ENCODE data around the gene SMAD7. TPM values are rescaled to one million over a fixed set of nuclear protein-coding genes. Genes with fewer than 3 reads are reported as not detected.
"Not testable (repeated sequence)": the region's sequence is repeated elsewhere in the genome, so short reads cannot be mapped to it uniquely, and the experiment has no call there.

SMAD7 gene
- total and polyA plus RNA-seq, 2 donors, result 25.6 to 31.5 TPM

DNA sequence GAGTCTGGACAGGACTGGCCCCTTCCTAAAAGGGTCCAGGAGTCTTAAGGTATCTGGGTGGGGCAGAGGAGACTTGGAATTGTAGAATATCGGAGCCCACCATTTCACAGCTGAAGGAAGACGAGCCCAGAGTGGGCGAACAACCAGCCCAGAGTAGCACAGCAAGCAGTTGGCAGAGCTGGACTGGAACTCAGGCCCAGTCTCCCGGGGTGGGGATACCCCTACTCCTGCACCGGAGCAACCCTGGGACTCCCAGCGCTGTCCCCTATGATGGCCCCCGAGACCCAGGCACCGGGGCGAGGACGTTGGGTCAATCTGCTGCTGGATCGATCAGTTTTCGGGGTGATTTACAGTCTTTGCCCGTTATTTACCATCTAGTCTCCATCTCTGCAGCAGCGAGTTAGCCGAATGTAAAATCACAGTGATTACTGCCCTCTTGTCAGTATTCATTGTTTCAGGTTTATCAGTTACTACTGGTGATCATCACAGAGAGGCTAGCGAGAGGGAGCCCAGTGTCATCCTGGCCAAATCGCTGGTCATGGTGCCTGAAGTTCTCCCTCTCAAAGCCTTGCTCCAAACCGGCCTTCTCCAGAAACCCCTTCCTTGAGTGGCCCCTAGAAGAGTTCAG is 75.3 kb downstream of the SMAD7 start:
- H3K4me1 ChIP-seq (ENCODE audit: insufficient read depth), result no peaks in the 10 kb centered on the region
- no peak overlapping the region for H3K27ac ChIP-seq (ENCODE audit: low read depth)
- H3K4me3 ChIP-seq (ENCODE audit: low read depth, low read length), result no peak overlapping the region
- H3K36me3 ChIP-seq (ENCODE audit: insufficient read depth), result no peaks in the 10 kb centered on the region
- 95% methylated on average over 18 of the region's 18 CpGs for WGBS
- DNase-seq (ENCODE audit: extremely low spot score), result no peak

DNA sequence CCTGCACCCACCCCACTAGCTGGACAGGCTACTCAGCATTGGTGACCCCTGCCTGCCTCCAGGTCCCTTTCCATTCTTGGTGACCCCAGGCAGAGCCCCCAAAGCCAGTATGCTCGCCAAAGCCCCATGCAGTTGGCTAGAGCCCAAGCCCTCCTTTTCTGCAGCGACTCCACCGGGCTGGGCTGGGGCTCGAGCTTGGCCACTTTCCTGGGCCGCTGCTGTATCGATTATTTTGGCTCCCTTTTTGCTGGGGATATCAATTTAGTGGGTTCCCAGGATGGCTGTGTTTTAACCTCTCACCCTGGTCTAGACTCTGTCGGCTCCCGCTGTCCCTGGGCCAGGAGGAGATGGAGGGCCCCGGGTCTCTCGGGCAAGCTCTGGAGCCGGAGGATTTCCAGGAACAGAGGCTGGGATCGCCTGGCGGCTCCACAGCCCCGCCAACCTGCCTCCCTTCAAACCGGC is 76.0 kb downstream of the SMAD7 start:
- WGBS, result 87% methylated on average over 15 of the region's 15 CpGs
- Histone ChIP-seq H3K4me1 (ENCODE audit: insufficient read depth) (no peaks in the 10 kb centered on the region), H3K27ac (ENCODE audit: low read depth) (no peak overlapping the region), H3K4me3 (ENCODE audit: low read depth, low read length) (no peak overlapping the region), H3K36me3 (ENCODE audit: insufficient read depth) (no peaks in the 10 kb centered on the region)
- DNase-seq (ENCODE audit: extremely low spot score), result no peak

DNA sequence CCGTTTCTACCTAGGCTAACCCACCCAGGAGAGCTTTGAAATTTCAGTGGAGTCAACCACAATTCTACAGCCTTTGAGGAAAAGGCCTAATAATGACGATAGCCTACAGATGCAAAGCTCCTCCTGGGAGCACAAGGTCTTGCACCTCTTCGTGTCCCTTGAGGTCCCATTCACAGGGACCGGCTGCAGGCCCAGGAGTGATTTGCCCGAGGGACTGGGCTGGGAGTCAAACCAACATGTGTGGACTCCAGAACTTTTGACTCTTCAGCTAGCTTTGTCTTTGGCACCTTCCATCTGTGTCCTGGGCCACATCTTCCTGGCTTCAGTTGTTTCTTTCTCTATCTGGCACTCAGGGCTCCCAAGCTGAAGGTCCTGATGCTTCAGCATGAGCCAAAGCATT is 76.5 kb downstream of the SMAD7 start:
- H3K4me3 ChIP-seq (ENCODE audit: low read depth, low read length), result no peak overlapping the region
- DNase-seq (ENCODE audit: extremely low spot score), result no peak
- 91% methylated on average over 5 of the region's 5 CpGs for WGBS
- H3K4me1 ChIP-seq (ENCODE audit: insufficient read depth), result no peaks in the 10 kb centered on the region
- no peak overlapping the region for H3K27ac ChIP-seq (ENCODE audit: low read depth)
- H3K36me3 ChIP-seq (ENCODE audit: insufficient read depth), result no peaks in the 10 kb centered on the region

DNA sequence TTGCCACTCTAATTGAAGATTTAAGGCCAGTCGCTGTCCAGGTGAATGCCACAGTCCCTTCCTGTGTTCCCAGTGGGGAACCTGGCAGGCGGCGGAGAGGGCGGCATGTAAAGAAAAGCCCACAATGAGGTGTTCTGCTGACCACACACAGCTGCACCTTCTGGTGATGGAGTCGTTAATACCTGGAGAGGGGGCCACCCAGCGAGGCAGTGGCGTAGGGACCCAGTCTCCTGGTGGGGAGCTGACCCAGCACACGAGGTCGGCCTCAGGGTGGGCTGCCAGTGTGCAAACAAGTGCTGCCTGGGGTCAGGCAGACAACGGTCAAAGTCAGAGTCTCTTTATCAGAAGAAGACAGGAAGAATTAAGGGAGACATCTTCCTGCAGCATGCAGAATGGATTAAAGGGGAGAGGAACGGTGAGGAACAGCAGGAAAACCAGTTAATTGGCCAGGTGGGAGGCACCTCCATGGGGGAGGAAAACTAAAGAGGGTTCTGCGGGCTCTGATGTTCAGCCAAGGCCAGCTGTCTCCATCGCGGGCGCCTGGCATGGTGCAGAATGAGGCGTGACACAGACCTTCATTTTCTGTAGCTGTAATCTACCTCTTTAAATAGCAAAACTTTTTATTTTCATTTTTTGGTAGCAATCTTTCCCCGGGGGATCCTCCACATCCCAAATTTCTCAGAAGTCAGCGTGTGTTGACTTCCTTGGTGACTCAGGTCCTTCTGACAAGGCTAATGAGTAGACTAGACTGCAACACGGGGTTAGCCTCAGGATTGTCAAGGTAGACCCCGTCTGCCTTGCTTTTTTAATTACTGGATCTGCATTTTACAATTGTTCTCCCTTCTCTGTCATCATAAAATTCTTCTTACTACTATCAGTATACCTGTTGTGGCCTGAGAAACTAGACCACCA is 78.3 kb downstream of the SMAD7 start:
- no peaks in the 10 kb centered on the region for H3K36me3 ChIP-seq (ENCODE audit: insufficient read depth)
- WGBS, result 88% methylated on average over 20 of the region's 20 CpGs
- H3K4me1 ChIP-seq (ENCODE audit: insufficient read depth), result no peaks in the 10 kb centered on the region
- no peak overlapping the region for H3K4me3 ChIP-seq (ENCODE audit: low read depth, low read length)
- no peak overlapping the region for H3K27ac ChIP-seq (ENCODE audit: low read depth)
- DNase-seq (ENCODE audit: extremely low spot score), result no peak

DNA sequence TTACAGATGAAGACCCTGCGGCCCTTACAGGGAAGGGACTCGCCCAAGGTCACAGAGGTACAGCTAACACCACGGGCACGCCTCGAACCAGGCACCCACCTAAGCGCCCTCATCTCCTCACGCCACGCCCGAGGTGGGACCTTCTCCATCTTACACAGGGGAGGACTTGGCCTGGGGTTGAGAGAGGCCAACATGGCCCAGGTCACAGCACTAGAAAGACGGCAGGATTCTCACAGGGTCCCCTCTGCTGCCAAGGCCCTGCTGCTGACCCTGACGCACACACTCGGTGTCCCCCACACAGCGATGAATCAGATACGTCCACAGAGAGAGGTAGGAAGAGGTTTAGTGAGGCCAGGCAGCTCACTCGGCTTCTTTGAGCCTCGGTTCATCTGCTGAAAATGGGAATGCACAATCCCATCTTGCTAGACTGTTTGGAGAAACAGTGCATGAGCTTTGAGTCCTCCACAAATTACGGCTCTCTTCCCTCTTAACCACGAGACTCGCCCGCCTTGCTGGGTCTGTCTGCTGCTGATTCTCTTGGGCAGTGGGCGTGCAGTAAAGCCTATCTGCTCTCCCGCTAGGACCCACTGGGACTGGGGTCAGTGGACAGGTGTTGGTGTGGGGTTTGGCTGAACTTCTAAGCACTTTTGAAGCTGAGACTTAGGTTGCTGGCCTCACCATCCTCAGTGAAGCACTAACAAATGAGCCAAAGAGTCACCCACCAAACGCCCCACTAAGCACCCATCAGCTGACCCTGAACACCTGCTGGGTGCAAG is 79.2 kb downstream of the SMAD7 start:
- 94% methylated on average over 23 of the region's 23 CpGs for WGBS
- Histone ChIP-seq H3K4me3 (ENCODE audit: low read depth, low read length) (no peak overlapping the region), H3K36me3 (ENCODE audit: insufficient read depth) (no peaks in the 10 kb centered on the region), H3K4me1 (ENCODE audit: insufficient read depth) (no peaks in the 10 kb centered on the region), H3K27ac (ENCODE audit: low read depth) (no peak overlapping the region)
- no peak for DNase-seq (ENCODE audit: extremely low spot score)

DNA sequence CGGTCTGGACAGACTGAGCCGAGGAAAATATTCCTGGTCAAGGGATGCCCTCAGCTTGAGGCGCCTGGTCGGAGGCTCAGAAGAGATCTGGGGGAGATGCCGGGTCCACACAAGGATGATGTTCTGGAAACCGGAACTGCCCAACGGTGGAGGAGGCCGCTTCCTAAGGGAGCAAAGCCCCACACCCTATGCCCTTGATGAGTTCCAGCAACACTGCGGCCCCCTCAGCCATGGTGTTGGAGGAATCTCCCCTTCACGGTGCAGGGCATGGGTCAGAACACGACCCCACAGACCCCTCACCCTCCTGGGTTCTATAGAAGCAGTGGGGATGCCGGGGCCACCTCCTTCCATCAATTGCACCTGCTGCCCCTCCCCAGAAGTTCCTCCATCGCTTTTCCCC is 79.8 kb downstream of the SMAD7 start:
- not testable (repeated sequence) for DNase-seq (ENCODE audit: extremely low spot score); H3K36me3 ChIP-seq (ENCODE audit: insufficient read depth); H3K27ac ChIP-seq (ENCODE audit: low read depth); H3K4me1 ChIP-seq (ENCODE audit: insufficient read depth); H3K4me3 ChIP-seq (ENCODE audit: low read depth, low read length)
- WGBS, result 92% methylated on average over 13 of the region's 13 CpGs

Data from urinary bladder (tissue), 4 donors.